ACHN (cell line): ENCODE data around the gene SLC35E2B.
"Not testable (repeated sequence)": the region's sequence is repeated elsewhere in the genome, so short reads cannot be mapped to it uniquely, and the experiment has no call there.

ENCODE experiments used
- DNase-seq: peaks from one replicate; pipeline ENCODE4 v3.0.0-alpha.2; 2015
- in situ Hi-C: cut with HindIII; loops from 2 replicates; pipeline ENCODE4 v1.10.0; 2017; ENCODE audit warnings: low sequenced_read_pairs, low pct_ligation_motif_present, low pct_unique_long_range_greater_than_20kb

SLC35E2B gene

GRCh38 chr1:1658583-1659549 lies 33.7 kb downstream of the SLC35E2B start, which contains the start of gene CDK11B:
TSS of gene CDK11B (minus strand) at chr1:1659004. CDS start at chr1:1657485, 1,519 bp downstream.
- in situ Hi-C loops = not testable (repeated sequence)
- DNase-seq = peak; percentile 96

- in situ Hi-C loops, DNase-seq: not testable (repeated sequence)
Measured at GRCh38 chr1:1648265-1648664, 44.3 kb downstream of the SLC35E2B start.

DNA sequence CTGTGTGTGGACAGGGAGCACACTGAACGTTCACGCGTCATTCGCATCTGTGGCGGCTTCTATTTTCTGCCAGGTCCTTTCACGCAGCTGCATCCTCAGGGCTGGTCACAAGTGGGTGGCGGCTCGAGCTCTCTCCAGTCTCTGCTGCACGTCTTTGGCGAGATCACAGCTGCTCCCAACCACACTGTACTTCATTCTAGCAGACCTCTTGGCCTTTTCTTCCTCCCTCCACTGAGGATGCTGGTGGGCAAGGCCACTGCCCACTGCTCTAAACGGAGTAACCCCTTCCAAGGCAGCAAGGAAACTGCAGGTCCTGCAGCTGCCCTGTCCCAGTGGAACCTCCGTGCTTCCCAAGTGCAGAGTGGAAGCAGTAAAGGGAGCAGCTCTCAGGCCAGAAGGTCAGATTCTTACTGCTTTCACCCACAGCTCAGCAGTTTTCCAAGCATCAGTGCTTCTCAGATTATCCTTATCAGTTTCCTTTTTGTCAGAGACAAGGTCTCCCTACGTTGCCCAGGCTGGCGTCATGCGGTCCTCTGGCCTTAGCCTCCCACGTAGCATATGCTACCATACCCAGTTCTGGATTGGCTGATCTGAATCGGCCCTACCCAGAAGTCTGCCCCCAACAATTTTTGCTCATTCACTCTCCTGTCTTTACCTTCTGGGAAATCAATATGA lies 44.9 kb downstream of the SLC35E2B start:
- in situ Hi-C loops, DNase-seq: not testable (repeated sequence)

DNA sequence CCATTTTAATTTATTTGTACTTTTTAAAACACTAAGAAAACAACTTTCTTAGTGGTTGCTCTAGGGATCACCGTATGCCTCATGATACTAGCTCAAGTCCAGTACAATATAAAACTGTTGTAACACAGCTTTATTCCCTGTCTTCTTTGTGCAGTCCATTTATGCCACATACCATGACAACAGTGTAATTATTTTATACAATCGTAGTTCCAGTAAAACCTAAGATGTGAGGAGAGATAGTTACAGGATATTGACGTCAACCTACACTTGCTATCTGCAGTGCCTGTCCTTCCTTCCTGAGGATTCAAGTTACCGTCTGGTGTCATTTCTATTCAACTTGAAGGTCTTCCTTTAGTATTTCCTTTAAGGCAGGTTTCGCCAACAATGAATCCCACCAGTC lies 46.3 kb downstream of the SLC35E2B start:
- in situ Hi-C loops, DNase-seq: not testable (repeated sequence)

GRCh38 chr1:1640711-1641461 lies 51.7 kb downstream of the SLC35E2B start:
- in situ Hi-C loops, DNase-seq: not testable (repeated sequence)

GRCh38 chr1:1640081-1640480 lies 52.5 kb downstream of the SLC35E2B start:
- in situ Hi-C loops, DNase-seq: not testable (repeated sequence)

DNA sequence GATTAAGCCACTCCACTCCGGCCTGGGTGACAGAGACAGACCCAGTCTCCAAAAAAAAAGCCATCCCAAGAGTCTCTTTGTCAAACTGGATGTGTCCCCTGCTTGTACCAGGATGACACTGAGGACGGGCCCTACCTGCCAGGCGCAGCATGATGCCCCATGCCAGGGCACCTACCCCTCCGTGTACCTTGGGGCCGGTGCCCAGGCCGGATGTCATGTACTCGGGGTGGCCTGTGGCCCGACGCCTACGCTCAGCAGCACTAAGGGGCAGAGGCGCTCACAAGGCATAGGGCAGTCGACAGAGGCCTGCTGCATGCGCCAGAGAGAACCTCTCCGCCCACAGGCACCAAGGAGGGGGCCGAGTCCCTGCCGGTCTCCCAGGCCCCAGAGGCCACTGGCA lies 53.2 kb downstream of the SLC35E2B start:
- DNase-seq, in situ Hi-C loops: not testable (repeated sequence)

- in situ Hi-C loops, DNase-seq: not testable (repeated sequence)
Measured at GRCh38 chr1:1638528-1638927, 54.1 kb downstream of the SLC35E2B start.

- in situ Hi-C loops, DNase-seq: not testable (repeated sequence)
Measured at GRCh38 chr1:1637479-1637875, 55.1 kb downstream of the SLC35E2B start.

GRCh38 chr1:1636621-1637478 lies 55.7 kb downstream of the SLC35E2B start:
- in situ Hi-C loops, DNase-seq: not testable (repeated sequence)

DNA sequence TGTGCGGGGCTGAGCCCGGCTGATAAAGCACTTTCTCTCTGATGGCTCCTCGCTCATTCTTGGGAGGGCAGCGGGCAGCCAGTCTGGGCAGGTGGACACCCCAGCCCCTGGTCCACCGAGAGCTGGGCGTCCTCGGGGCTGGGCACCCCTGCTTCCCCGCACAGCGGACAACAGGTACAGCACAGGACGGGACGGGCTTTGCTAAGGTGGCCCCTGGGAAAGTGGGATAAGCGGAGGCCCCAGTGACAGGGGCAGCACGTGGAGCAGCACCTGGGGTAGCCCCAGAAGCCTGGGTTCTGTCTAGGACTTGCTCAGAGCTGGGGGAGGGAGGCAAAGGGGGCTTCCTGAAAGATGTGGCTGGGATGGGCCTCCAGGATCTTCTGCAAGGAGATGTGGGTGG lies 58.0 kb downstream of the SLC35E2B start:
- in situ Hi-C loops, DNase-seq: not testable (repeated sequence)

- in situ Hi-C loops, DNase-seq: not testable (repeated sequence)
Measured at GRCh38 chr1:1633409-1633808, 59.2 kb downstream of the SLC35E2B start.

DNA sequence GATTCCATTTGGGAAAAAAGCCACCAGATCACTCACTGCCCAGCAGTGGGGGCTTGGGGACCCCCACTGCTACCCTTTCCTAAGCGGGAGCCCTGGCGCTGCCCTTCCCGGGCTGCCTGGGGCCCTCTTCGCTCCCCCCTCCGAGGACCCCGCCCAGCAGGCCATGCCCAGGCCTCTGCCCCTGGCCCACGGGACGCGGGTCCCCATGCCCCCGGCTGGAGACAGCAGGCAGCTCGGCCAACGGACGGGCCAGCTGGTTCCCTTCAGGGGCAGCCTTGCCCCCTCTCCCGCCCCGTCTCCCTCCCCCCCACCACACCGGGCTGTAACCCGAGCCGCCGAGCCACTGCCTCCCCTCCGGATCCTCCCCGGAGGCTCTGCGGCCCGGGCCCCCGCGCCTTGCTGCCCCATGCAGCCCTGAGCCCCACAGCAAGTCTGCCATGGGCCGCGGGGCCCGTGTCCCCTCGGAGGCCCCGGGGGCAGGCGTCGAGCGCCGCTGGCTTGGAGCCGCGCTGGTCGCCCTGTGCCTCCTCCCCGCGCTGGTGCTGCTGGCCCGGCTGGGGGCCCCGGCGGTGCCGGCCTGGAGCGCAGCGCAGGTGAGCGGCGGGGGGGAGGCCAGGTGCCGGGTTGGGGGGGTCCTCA lies 60.7 kb downstream of the SLC35E2B start, which contains the start of gene MMP23B:
Gene MMP23B, plus strand, starts transcription at position 392 of the 639 bp plus-strand sequence. Its CDS starts 46 bp downstream, at position 438.
- no peak for DNase-seq
- in situ Hi-C loops = no loop called here

GRCh38 chr1:1630965-1631781 lies 61.4 kb downstream of the SLC35E2B start:
- no peak for DNase-seq
- in situ Hi-C loops = no loop called here

DNA sequence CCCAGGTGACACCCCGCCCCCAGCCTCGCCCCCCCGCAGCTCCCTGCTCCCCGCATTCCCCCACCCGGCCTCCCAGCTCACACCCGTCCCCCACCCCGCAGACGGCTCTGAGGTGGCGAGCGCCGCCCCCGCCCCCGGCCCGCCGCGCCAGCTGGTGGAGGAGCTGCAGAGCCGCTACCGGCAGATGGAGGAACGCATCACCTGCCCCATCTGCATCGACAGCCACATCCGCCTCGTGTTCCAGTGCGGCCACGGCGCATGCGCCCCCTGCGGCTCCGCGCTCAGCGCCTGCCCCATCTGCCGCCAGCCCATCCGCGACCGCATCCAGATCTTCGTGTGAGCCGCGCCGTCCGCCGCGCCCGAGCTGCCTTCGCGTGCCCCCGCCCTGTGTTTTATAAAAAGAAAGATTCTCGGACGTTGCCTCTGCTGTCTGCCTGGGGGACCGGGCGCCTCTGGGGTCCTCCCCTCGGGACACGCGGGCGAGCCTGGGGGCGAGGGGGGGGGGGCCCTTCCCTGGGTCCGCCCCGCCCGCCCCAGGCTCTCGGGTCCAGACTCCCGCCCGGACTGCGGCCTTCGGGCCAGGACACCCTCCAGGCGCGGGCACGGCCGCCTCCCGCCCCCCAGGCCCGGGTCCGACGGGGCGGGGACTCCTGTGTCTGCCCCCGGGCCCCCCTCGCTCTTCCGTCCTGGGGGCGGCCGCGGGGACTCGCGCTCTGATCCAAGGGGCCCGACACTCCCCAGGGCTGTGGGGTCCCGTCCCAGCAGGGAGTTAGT lies 62.2 kb downstream of the SLC35E2B start:
- no peak for DNase-seq
- in situ Hi-C loops = no loop called here
